IPS-15b (cell line): ENCODE data around the gene SETD5.

Experiments used
- H3K27me3 ChIP-seq: one replicate; pipeline ENCODE4 v1.6.1; 2013; ENCODE audit warnings: low read length; ENCODE audit not compliant: control insufficient read depth, insufficient read depth
- H3K36me3 ChIP-seq: one replicate; pipeline ENCODE4 v1.6.1; 2013; ENCODE audit warnings: low read length; ENCODE audit not compliant: control insufficient read depth, insufficient read depth
- H3K4me1 ChIP-seq: one replicate; pipeline ENCODE4 v1.6.1; 2013; ENCODE audit warnings: mild to moderate bottlenecking, low read length; ENCODE audit not compliant: control insufficient read depth, insufficient read depth
- H3K4me3 ChIP-seq: one replicate; pipeline ENCODE4 v1.5.1; 2013; ENCODE audit warnings: low read depth, low read length
- H3K9ac ChIP-seq: one replicate; pipeline ENCODE4 v1.6.1; 2013; ENCODE audit warnings: low read depth, mild to moderate bottlenecking, low read length
- H3K9me3 ChIP-seq: one replicate; pipeline ENCODE4 v1.6.1; 2013; ENCODE audit warnings: mild to moderate bottlenecking, low read length; ENCODE audit not compliant: control insufficient read depth, insufficient read depth

The SETD5 gene

DNA sequence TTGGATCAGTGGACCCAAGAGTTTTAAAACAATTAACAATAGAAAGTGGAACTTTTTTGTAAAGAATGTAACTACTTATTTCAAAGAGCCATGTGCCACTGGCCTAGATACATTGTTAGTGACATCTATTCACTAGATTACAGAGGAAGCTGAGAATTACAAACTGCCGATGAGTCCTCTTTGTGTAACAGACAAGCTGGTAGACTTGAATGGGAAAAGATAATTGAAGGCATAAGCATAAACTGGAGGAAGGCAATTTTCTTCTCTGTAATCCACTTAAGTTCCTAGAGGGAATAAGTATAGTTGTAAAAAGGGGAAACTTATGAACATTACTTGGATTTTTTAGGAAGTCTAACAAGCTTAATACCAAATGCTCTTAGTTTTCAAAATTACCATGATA is 19.4 kb upstream of the SETD5 start:
- no peaks in the 10 kb centered on the region for H3K27me3 ChIP-seq
- no peak overlapping the region for H3K9ac ChIP-seq
- H3K4me1 ChIP-seq = no peaks in the 10 kb centered on the region
- no peaks in the 10 kb centered on the region for H3K9me3 ChIP-seq
- H3K4me3 ChIP-seq = no peak overlapping the region
- peaks cover 18% of the 10 kb centered on the region for H3K36me3 ChIP-seq

DNA sequence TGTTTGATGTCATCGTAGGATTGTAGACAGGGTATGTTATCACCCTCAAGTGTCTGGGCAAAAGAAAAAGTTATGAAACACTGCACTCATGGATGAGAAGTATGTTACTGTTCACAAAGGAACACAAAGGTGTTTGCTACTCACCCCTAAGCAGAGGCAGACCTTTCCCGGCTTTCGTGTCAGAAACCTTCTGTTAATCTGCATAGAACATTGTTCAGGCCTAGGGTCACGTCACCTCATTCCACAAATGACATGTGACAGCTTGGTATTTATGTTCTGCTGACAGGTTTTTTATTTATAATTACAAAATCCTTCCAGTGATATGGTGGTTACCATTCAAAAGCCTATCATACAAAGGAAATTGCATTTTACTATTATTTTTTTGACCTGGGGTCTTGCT is 18.1 kb upstream of the SETD5 start:
- peak overlapping the region; percentile 42 for H3K9ac ChIP-seq
- no peak overlapping the region for H3K4me3 ChIP-seq
- no peaks in the 10 kb centered on the region for H3K9me3 ChIP-seq
- H3K27me3 ChIP-seq = no peaks in the 10 kb centered on the region
- no peaks in the 10 kb centered on the region for H3K4me1 ChIP-seq
- H3K36me3 ChIP-seq = peaks cover 13% of the 10 kb centered on the region

GRCh38 chr3:9380014-9380413 is 17.4 kb upstream of the SETD5 start:
- Histone ChIP-seq H3K36me3 (peaks cover 13% of the 10 kb centered on the region), H3K9ac (no peak overlapping the region), H3K4me3 (no peak overlapping the region), H3K27me3 (no peaks in the 10 kb centered on the region), H3K4me1 (no peaks in the 10 kb centered on the region), H3K9me3 (no peaks in the 10 kb centered on the region)

GRCh38 chr3:9384141-9384828 is 13.1 kb upstream of the SETD5 start:
- no peaks in the 10 kb centered on the region for H3K4me1 ChIP-seq
- H3K27me3 ChIP-seq = no peaks in the 10 kb centered on the region
- peaks cover 11% of the 10 kb centered on the region for H3K36me3 ChIP-seq
- H3K4me3 ChIP-seq = no peak overlapping the region
- H3K9me3 ChIP-seq = no peaks in the 10 kb centered on the region
- no peak overlapping the region for H3K9ac ChIP-seq

DNA sequence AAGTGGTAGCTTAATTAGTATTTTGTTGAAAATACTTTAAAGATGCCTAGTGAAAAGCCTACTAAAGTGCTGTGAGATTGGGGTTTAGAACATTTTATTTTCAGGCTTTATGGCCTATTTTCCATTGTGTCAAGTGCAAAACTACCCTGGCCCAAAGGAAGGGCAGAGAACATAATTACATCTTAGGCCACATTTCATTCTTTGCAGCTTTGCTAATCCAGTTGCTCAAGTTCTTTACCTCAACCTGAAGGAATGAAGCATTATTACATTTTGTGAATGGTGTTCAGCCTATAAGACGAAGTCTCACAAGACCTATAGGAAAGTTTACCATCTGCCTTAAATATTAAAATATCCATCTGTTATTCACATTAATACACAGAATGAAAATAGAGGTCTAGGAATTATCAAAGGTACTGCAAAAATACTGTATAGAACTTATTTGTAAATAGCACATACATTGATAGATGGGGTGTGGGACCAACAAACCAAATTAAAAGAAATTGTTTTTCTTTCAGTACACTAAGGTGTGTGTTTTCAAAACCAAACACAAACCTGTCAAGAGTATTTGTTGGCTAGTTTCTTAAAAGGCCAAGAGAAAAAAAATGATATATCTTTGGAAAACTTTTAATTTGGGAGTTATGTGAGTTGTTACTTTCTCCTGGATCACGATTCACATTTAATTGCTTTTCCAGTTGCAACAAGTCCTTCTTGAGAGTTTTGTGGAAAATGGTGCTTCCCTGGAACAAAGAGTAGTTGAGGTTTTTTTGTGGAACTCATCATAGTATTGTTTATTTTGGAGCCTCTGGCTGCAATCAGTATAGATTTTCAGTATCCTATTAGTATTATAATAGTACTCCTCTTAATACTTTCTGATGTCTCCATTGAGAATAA is 12.0 kb upstream of the SETD5 start:
- Histone ChIP-seq H3K36me3 (peaks cover 15% of the 10 kb centered on the region), H3K9me3 (no peaks in the 10 kb centered on the region), H3K27me3 (no peaks in the 10 kb centered on the region), H3K9ac (no peak overlapping the region), H3K4me1 (no peaks in the 10 kb centered on the region), H3K4me3 (no peak overlapping the region)

GRCh38 chr3:9386078-9386459 is 11.3 kb upstream of the SETD5 start:
- H3K9ac ChIP-seq = no peak overlapping the region
- H3K9me3 ChIP-seq = no peaks in the 10 kb centered on the region
- H3K27me3 ChIP-seq = no peaks in the 10 kb centered on the region
- no peaks in the 10 kb centered on the region for H3K4me1 ChIP-seq
- peaks cover 21% of the 10 kb centered on the region for H3K36me3 ChIP-seq
- H3K4me3 ChIP-seq = no peak overlapping the region

GRCh38 chr3:9386501-9387321 is 10.7 kb upstream of the SETD5 start:
- peaks cover 27% of the 10 kb centered on the region for H3K36me3 ChIP-seq
- H3K27me3 ChIP-seq = no peaks in the 10 kb centered on the region
- H3K9ac ChIP-seq = no peak overlapping the region
- H3K4me3 ChIP-seq = no peak overlapping the region
- no peaks in the 10 kb centered on the region for H3K4me1 ChIP-seq
- H3K9me3 ChIP-seq = no peaks in the 10 kb centered on the region

GRCh38 chr3:9387322-9387655 is 10.1 kb upstream of the SETD5 start:
- Histone ChIP-seq H3K36me3 (peaks cover 27% of the 10 kb centered on the region), H3K4me3 (no peak overlapping the region), H3K9me3 (no peaks in the 10 kb centered on the region), H3K27me3 (no peaks in the 10 kb centered on the region), H3K9ac (no peak overlapping the region), H3K4me1 (no peaks in the 10 kb centered on the region)

GRCh38 chr3:9388142-9388541 is 9.3 kb upstream of the SETD5 start:
- Histone ChIP-seq H3K4me3 (no peak overlapping the region), H3K27me3 (no peaks in the 10 kb centered on the region), H3K4me1 (no peaks in the 10 kb centered on the region), H3K9me3 (no peaks in the 10 kb centered on the region), H3K36me3 (peaks cover 27% of the 10 kb centered on the region), H3K9ac (no peak overlapping the region)

DNA sequence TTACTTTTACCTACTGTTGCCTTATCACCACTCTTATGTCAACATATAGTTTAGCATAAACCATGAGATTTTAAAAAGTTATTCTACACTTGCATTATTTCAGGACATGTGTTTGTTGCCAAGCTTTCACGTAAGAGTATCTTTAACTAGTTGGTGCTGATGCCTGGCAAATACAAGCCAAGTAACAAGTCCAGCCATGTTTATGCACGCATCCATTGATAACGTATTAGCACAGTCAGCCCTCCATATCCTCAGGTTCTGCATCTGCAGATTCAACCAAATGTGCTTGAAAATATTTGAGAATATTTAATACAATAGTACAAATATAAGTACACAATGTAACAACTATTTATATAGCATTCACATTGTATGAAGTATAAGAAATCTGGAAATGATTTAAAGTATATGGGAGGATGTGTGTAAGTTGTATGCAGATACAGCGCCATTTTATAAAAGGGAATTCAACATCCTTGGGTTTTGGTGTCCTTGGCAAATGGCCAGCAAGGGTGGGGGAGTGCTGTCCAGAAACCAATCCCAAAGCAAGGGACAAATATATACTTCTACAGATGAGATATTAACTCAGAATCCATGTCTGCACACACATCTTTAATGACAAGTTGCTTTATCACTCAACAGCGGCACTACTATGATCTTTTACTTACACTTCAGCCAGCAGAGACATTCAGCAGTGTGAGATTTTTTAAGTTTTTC is 8.7 kb upstream of the SETD5 start:
- Histone ChIP-seq H3K4me1 (no peaks in the 10 kb centered on the region), H3K4me3 (no peak overlapping the region), H3K27me3 (no peaks in the 10 kb centered on the region), H3K36me3 (peaks cover 27% of the 10 kb centered on the region), H3K9ac (no peak overlapping the region), H3K9me3 (no peaks in the 10 kb centered on the region)

GRCh38 chr3:9390265-9390888 is 7.0 kb upstream of the SETD5 start:
- Histone ChIP-seq H3K4me1 (peaks cover 5% of the 10 kb centered on the region), H3K4me3 (no peak overlapping the region), H3K36me3 (peaks cover 23% of the 10 kb centered on the region), H3K9me3 (no peaks in the 10 kb centered on the region), H3K9ac (no peak overlapping the region), H3K27me3 (no peaks in the 10 kb centered on the region)
